ENCODE results near the gene URAD.

GRCh38 chr13:27965740-27966640 lies 22.5 kb downstream of the URAD start:
- TF ChIP-seq CTCF (IDR thresholded peaks at IDR 0.05; ENCODE audit: low read depth, low read length): no peak
- no peak for TF ChIP-seq POLR2A (IDR thresholded peaks at IDR 0.05; ENCODE audit: extremely low read depth, insufficient read length)
- TF ChIP-seq MYC (IDR thresholded peaks at IDR 0.05; ENCODE audit: low read depth, low read length): no peak
- TF ChIP-seq MAX (IDR thresholded peaks at IDR 0.05; ENCODE audit: low read depth, low read length): no peak

Measured in NB4 (cell line).